H1 (cell line): ENCODE results near the gene CENPC. TPM values are rescaled to one million over a fixed set of nuclear protein-coding genes. Genes with fewer than 3 reads are reported as not detected.
A peak's percentile ranks its signal among the peaks of the same experiment; 100 is the strongest.

Experiments used
- CTCF ChIA-PET: fragments of 300-600 bp; sonication (Branson Sonifier 250); formaldehyde crosslinking; loops from one replicate; lab custom pipeline; 2021; ENCODE audit not compliant: partially characterized antibody; lab: Charles Lee
- POLR2A ChIA-PET: fragments of 300-600 bp; sonication (Branson Sonifier 250); formaldehyde crosslinking; loops from one replicate; lab custom pipeline; 2021; ENCODE audit warnings: inconsistent platforms; ENCODE audit not compliant: partially characterized antibody; lab: Charles Lee
- DNase-seq, 2 experiments: peaks; one replicate each; pipeline versions ENCODE4 v3.0.0 to v3.0.0-alpha.2; 2010 to 2022; ENCODE audit warnings: low spot score in 2 of 2, low read depth in 1 of 2, mixed read lengths in 1 of 2
- FAIRE-seq: peaks from 2 replicates; lab custom pipeline; 2011; peaks lifted over from hg19 to GRCh38; lab: Jason Lieb, UNC
- H2AFZ ChIP-seq: 2 replicates; pipeline ENCODE4 v1.8.1; 2012; ENCODE audit warnings: low read length, inconsistent platforms
- H2AK5ac ChIP-seq: 2 replicates; pipeline ENCODE4 v1.6.1; 2013; ENCODE audit warnings: low read depth, low read length
- H2BK120ac ChIP-seq: replicated peaks from 2 replicates; pipeline ENCODE3; 2013; ENCODE audit warnings: low read depth, low read length, inconsistent platforms
- H2BK12ac ChIP-seq: 2 replicates; pipeline ENCODE4 v1.6.1; 2013; ENCODE audit warnings: low read depth, low read length
- H2BK15ac ChIP-seq: 2 replicates; pipeline ENCODE4 v1.6.1; 2013; ENCODE audit warnings: low read length
- H2BK20ac ChIP-seq: 2 replicates; pipeline ENCODE4 v1.6.1; 2013; ENCODE audit warnings: low read length
- H2BK5ac ChIP-seq: 2 replicates; pipeline ENCODE4 v1.6.1; 2013; ENCODE audit warnings: low read depth, low read length
- H3K14ac ChIP-seq: 2 replicates; pipeline ENCODE4 v1.6.1; 2013; ENCODE audit warnings: inconsistent platforms; ENCODE audit not compliant: insufficient read length
- H3K18ac ChIP-seq: 2 replicates; pipeline ENCODE4 v1.6.1; 2013; ENCODE audit warnings: low read length; ENCODE audit errors: extremely low read depth
- H3K23ac ChIP-seq: 2 replicates; pipeline ENCODE4 v1.6.1; 2013; ENCODE audit warnings: inconsistent platforms; ENCODE audit not compliant: insufficient read length
- H3K23me2 ChIP-seq: 2 replicates; pipeline ENCODE4 v1.6.1; 2013; ENCODE audit warnings: low read depth, low read length
- H3K27ac ChIP-seq: 2 replicates; pipeline ENCODE4 v1.6.1; 2011; ENCODE audit warnings: low read depth, low read length, inconsistent platforms
- H3K27me3 ChIP-seq, 4 experiments: replicated peaks in 1 of 4; 1 replicate in 1 of 4; 2 replicates in 3 of 4; pipeline versions ENCODE4 v1.6.1 to v1.8.1; 2011 to 2013; ENCODE audit warnings: low read length in 3 of 4, mild to moderate bottlenecking in 3 of 4, inconsistent platforms in 2 of 4, mixed read lengths in 2 of 4, moderate library complexity in 1 of 4; ENCODE audit not compliant: control insufficient read depth in 3 of 4, insufficient read depth in 3 of 4; ENCODE audit errors: extremely low read depth in 1 of 4
- H3K36me3 ChIP-seq, 4 experiments: 2 replicates each; pipeline versions ENCODE4 v1.6.1 to v1.8.1; 2011 to 2013; ENCODE audit warnings: mild to moderate bottlenecking in 4 of 4, low read length in 3 of 4, moderate library complexity in 2 of 4, control low read depth in 1 of 4, inconsistent platforms in 1 of 4; ENCODE audit not compliant: insufficient read depth in 4 of 4, control insufficient read depth in 2 of 4
- H3K4ac ChIP-seq: replicated peaks from 2 replicates; pipeline ENCODE3; 2013; ENCODE audit warnings: low read length, low read depth, mixed read lengths, inconsistent platforms; ENCODE audit not compliant: insufficient read length
- H3K4me1 ChIP-seq, 4 experiments: replicated peaks in 1 of 4; 1 replicate in 1 of 4; 2 replicates in 3 of 4; pipeline versions ENCODE4 v1.6.1 to v1.8.1; 2011 to 2013; ENCODE audit warnings: low read length in 3 of 4, inconsistent platforms in 2 of 4, mixed read lengths in 1 of 4; ENCODE audit not compliant: insufficient read depth in 4 of 4, control insufficient read depth in 3 of 4
- H3K4me2 ChIP-seq, 2 experiments: 2 replicates each; pipeline versions ENCODE4 v1.6.1 to v1.8.1; 2011 to 2013; ENCODE audit warnings: low read depth in 2 of 2, low read length in 2 of 2, control low read depth in 1 of 2, inconsistent platforms in 1 of 2, mild to moderate bottlenecking in 1 of 2; ENCODE audit not compliant: insufficient read depth in 1 of 2
- H3K4me3 ChIP-seq, 4 experiments: fragments of 200-600, 300-600 bp in 1 of 4; sonication (generic), shearing (Covaris generic), sonication (Bioruptor Twin) in 1 of 4; 2 replicates each; pipeline versions ENCODE4 v1.5.1 to v1.8.1; 2011 to 2016; ENCODE audit warnings: low read length in 4 of 4, low read depth in 3 of 4, control low read depth in 2 of 4, inconsistent platforms in 2 of 4, mild to moderate bottlenecking in 2 of 4, mixed read lengths in 1 of 4, moderate library complexity in 1 of 4; ENCODE audit not compliant: insufficient read depth in 2 of 4; ENCODE audit errors: extremely low read depth in 1 of 4
- H3K56ac ChIP-seq: replicated peaks from 2 replicates; pipeline ENCODE3; 2013; ENCODE audit warnings: low read depth, mild to moderate bottlenecking, mixed read lengths, low read length, inconsistent platforms; ENCODE audit not compliant: insufficient read length
- H3K79me1 ChIP-seq: 2 replicates; pipeline ENCODE4 v1.6.1; 2013; ENCODE audit warnings: low read depth, low read length, control low read depth
- H3K79me2 ChIP-seq, 2 experiments: 2 replicates each; pipeline versions ENCODE4 v1.6.1 to v1.8.1; 2012 to 2013; ENCODE audit warnings: low read length in 2 of 2, mild to moderate bottlenecking in 2 of 2, inconsistent platforms in 1 of 2; ENCODE audit not compliant: insufficient read depth in 2 of 2, control insufficient read depth in 1 of 2
- H3K9ac ChIP-seq, 4 experiments: replicated peaks in 1 of 4; 1 replicate in 1 of 4; 2 replicates in 3 of 4; pipeline versions ENCODE4 v1.6.1 to v1.8.1; 2011 to 2013; ENCODE audit warnings: low read depth in 3 of 4, low read length in 3 of 4, control low read depth in 2 of 4, mild to moderate bottlenecking in 2 of 4, moderate library complexity in 2 of 4, inconsistent platforms in 1 of 4; ENCODE audit errors: extremely low read depth in 1 of 4
- H3K9me3 ChIP-seq, 2 experiments: 2 replicates each; pipeline versions ENCODE4 v1.6.1 to v1.8.1; 2012 to 2013; ENCODE audit warnings: mild to moderate bottlenecking in 2 of 2, moderate library complexity in 2 of 2, control low read depth in 1 of 2, inconsistent platforms in 1 of 2, low read depth in 1 of 2, low read length in 1 of 2, mixed read lengths in 1 of 2; ENCODE audit not compliant: insufficient read depth in 2 of 2
- H4K20me1 ChIP-seq, 2 experiments: replicated peaks in 1 of 2; 2 replicates each; pipeline versions ENCODE3 to v1.8.1; 2011 to 2013; ENCODE audit warnings: inconsistent platforms in 2 of 2, low read length in 2 of 2, mild to moderate bottlenecking in 1 of 2; ENCODE audit not compliant: insufficient read depth in 2 of 2, control insufficient read depth in 1 of 2
- H4K5ac ChIP-seq: 2 replicates; pipeline ENCODE4 v1.6.1; 2013; ENCODE audit warnings: low read length, low read depth, mixed read lengths, inconsistent platforms; ENCODE audit not compliant: insufficient read length
- H4K8ac ChIP-seq: 2 replicates; pipeline ENCODE4 v1.8.0; 2013; ENCODE audit warnings: mild to moderate bottlenecking, moderate library complexity, low read length, inconsistent platforms; ENCODE audit not compliant: insufficient read depth; ENCODE audit errors: extremely low read depth
- H4K91ac ChIP-seq: replicated peaks from 2 replicates; pipeline ENCODE3; 2013; ENCODE audit warnings: low read length, mixed read lengths, inconsistent platforms; ENCODE audit not compliant: insufficient read length
- BCL11A ChIP-seq, 2 experiments: IDR thresholded peaks; one replicate each; pipeline ENCODE4 v1.6.1; 2011; ENCODE audit warnings: low read depth in 2 of 2, low read length in 2 of 2, mild to moderate bottlenecking in 2 of 2
- BRCA1 ChIP-seq: IDR thresholded peaks from 2 replicates; pipeline ENCODE4 v1.6.1; 2012; ENCODE audit warnings: low read depth, low read length, improper control_type of control experiment
- CEBPB ChIP-seq: IDR thresholded peaks from 2 replicates; pipeline ENCODE4 v1.6.1; 2012; ENCODE audit warnings: low read depth, low read length
- CREB1 ChIP-seq: IDR thresholded peaks from 2 replicates; pipeline ENCODE4 v1.6.1; 2012; ENCODE audit warnings: inconsistent platforms
- KDM5A ChIP-seq: fragments of 200-600 bp; IDR thresholded peaks from 2 replicates; pipeline ENCODE4 v1.7.1; 2012; ENCODE audit warnings: mild to moderate bottlenecking, low read length, inconsistent platforms, mixed read lengths
- RXRA ChIP-seq: IDR thresholded peaks from 2 replicates; pipeline ENCODE4 v1.6.1; 2011; ENCODE audit warnings: low read depth, mild to moderate bottlenecking, low read length, moderate library complexity; ENCODE audit not compliant: insufficient read depth
- SP4 ChIP-seq: IDR thresholded peaks from 2 replicates; pipeline ENCODE4 v1.6.1; 2012; ENCODE audit warnings: low read length, inconsistent platforms
- WGBS, 2 experiments: shearing (Covaris generic) in 1 of 2; methylation state at CpG; one replicate each; pipeline versions ENCODE4 v1.1.6 to v1.1.7; 2013 to 2015; ENCODE audit warnings: low lambda C conversion rate in 2 of 2, mixed read lengths in 2 of 2, inconsistent platforms in 1 of 2, low coverage in 1 of 2, missing lambda C conversion rate in 1 of 2; ENCODE audit not compliant: insufficient replicate concordance in 2 of 2, insufficient coverage in 1 of 2, insufficient read length in 1 of 2; ENCODE audit errors: extremely low coverage in 1 of 2, missing lambda C conversion rate in 1 of 2; 5-methylcytosine and 5-hydroxymethylcytosine counted together
- polyA plus RNA-seq, 7 experiments: library from polyadenylated mRNA; depleted of rRNA in 3 of 7; stranded (reverse) in 5 of 7; unstranded in 2 of 7; fragments of >200 nt in 5 of 7; fragments of 200-250 nt in 2 of 7; gene quantifications; 1 replicate in 5 of 7; 2 replicates in 1 of 7; 4 replicates in 1 of 7; pipeline versions ENCODE4 v1.2.1 to v1.2.3, GENCODE V29; 2011 to 2013; ENCODE audit warnings: missing spikeins in 2 of 7, mixed read lengths in 2 of 7
- total RNA-seq: library from RNA; stranded (reverse); fragmentation: NEBNext Ultra II Directional; extraction: Animal tissue kit (Norgen Biotek cat#: 25700); gene quantifications from 2 replicates; pipeline ENCODE4 v1.2.1, GENCODE V29; 2021
- TF ChIP-seq, protein P1 (sequence below), 3 experiments: IDR thresholded peaks; 1 replicate in 2 of 3; 2 replicates in 1 of 3; pipeline versions ENCODE4 v1.5.1 to v1.6.1; 2011; ENCODE audit warnings: low read length in 3 of 3, mild to moderate bottlenecking in 3 of 3, inconsistent platforms in 2 of 3, low read depth in 1 of 3, moderate library complexity in 1 of 3; ENCODE audit not compliant: insufficient read depth in 1 of 3; ENCODE audit errors: control extremely low read depth in 1 of 3

The CENPC gene
- total and polyA plus RNA-seq, 2 of the 8 experiments (the other 6 are each of a cell fraction or from before 2014, with no cell fraction given), result 2.8 to 15.7 TPM

DNA sequence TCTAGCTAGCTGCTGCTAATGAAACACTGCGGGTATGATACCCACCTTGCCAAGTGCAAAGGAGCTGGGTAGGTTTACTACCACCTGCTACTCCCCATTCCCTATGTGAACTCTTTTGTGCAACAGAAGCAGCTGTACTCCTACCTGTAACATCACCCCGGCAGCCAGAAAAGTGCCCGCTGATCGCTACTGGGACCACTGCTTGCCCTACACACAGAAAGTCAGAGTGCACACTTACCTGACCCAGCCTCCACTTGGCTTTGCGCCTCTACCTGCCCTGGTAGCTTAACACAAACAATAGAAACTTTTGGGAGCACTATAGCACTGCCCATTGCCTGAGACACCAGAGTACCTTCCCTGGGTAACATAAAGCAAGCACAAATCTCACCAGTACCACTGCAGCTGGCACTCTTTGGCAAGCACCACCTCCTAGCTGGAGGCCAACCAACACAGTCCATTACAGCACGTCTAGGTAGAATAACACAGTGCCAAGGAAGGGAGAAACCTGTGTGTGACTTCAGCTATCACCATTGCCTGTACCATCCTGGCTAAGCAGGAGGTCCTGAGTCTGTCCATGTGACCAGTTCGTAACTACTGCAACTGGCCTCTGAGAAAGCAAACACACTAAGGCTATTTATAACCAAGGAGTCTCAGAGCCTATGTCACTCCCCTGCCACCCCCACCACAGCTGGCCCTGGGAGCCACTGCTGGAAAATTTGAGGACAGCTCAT lies 80.1 kb downstream of the CENPC start:
- ChIA-PET POLR2A (interaction anchor here (1.2 kb wide), 1 partner anchor 13 kb away, joined by 3 read pairs; no protein-coding TSS in a partner anchor), CTCF (no interaction called here)
- Histone ChIP-seq H2AK5ac (no peak overlapping the region), H3K56ac (no peak overlapping the region), H3K27me3 (no peaks in the 10 kb centered on the region), H3K36me3 (no peaks in the 10 kb centered on the region), H4K8ac (no peak overlapping the region), H3K79me1 (no peaks in the 10 kb centered on the region), H3K9ac (no peak overlapping the region), H2BK15ac (peak overlapping the region; percentile 34; the same call in 1 of the 2 replicates), H3K18ac (no peak overlapping the region), H3K23me2 (no peaks in the 10 kb centered on the region), H2BK12ac (no peak overlapping the region), H3K23ac (no peak overlapping the region), H3K27ac (no peak overlapping the region), H3K14ac (no peak overlapping the region), H4K5ac (no peak overlapping the region), H3K79me2 (no peaks in the 10 kb centered on the region), H2BK120ac (no peak overlapping the region), H3K4me3 (no peak overlapping the region), H2BK20ac (no peak overlapping the region), H3K9me3 (no peaks in the 10 kb centered on the region), H4K91ac (no peak overlapping the region), H4K20me1 (peaks cover 0 to 2% of the 10 kb centered on the region in 2 experiments), H3K4me1 (no peaks in the 10 kb centered on the region), H2BK5ac (no peak overlapping the region; the same call in 1 of the 2 replicates), H3K4ac (no peak overlapping the region), H2AFZ (no peak overlapping the region), H3K4me2 (no peak overlapping the region)
- TF ChIP-seq BRCA1 (no peak), CREB1 (no peak), BCL11A (IDR thresholded peaks at IDR 0.05; ENCODE audit: low read depth in 2 of 2, low read length in 2 of 2) (no peak), SP4 (no peak), KDM5A (no peak), CEBPB (no peak), RXRA (no peak)
- TF ChIP-seq, protein P1, sequence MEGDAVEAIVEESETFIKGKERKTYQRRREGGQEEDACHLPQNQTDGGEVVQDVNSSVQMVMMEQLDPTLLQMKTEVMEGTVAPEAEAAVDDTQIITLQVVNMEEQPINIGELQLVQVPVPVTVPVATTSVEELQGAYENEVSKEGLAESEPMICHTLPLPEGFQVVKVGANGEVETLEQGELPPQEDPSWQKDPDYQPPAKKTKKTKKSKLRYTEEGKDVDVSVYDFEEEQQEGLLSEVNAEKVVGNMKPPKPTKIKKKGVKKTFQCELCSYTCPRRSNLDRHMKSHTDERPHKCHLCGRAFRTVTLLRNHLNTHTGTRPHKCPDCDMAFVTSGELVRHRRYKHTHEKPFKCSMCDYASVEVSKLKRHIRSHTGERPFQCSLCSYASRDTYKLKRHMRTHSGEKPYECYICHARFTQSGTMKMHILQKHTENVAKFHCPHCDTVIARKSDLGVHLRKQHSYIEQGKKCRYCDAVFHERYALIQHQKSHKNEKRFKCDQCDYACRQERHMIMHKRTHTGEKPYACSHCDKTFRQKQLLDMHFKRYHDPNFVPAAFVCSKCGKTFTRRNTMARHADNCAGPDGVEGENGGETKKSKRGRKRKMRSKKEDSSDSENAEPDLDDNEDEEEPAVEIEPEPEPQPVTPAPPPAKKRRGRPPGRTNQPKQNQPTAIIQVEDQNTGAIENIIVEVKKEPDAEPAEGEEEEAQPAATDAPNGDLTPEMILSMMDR (IDR thresholded peaks at IDR 0.05; ENCODE audit: control extremely low read depth in 1 of 3, insufficient read depth in 1 of 3, low read depth in 1 of 3, low read length in 3 of 3), result no peak
- DNase-seq (no peak), FAIRE-seq (no peak)
- 94% methylated on average over 7 of the region's 7 CpGs; no CpG with 5 or more reads in 1 of the 2 experiments for WGBS, 2 experiments
